EH (cell line): ENCODE data around the gene LMNTD2.
A peak's percentile ranks its signal among the peaks of the same experiment; 100 is the strongest.
"Not testable (repeated sequence)": the region's sequence is repeated elsewhere in the genome, so short reads cannot be mapped to it uniquely, and the experiment has no call there.

Experiments
- DNase-seq: peaks from one replicate; pipeline ENCODE4 v3.0.0-alpha.2; 2015; ENCODE audit warnings: low read depth

The LMNTD2 gene

GRCh38 chr11:532986-533585 is 27.5 kb downstream of the LMNTD2 start:
- DNase-seq, result no peak

- DNase-seq, result no peak
These were observed 28.0 kb downstream of the LMNTD2 start for GRCh38 chr11:532527-532985.

DNA sequence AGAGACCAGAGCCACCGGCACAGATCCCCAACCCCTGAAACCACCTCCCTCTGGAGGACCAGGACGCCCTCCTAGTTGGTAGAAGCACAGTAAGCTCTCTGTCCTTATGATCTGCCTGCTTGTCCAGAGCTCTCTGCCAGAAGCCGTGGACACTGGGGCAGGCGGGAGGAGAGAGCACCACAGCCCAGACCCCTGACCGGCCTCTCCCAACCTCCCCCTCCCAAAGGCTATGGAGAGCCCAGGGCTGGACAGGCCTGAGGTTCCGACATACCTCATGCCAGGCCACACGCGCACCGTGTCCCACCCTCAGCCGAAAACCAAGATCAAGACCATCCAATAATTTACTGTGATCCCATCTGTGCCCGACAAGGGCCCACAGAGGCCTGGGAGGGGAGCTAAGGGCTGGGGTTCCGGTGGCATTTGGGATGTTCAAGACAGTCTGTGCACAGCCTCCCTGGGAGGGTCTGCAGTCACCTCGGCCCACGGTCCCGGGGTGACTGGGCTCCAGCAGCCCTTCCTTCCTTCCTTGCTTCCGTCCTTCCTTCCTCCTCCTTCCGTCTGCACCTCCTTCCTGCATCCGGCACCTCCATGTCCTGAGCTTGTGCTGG is 28.5 kb downstream of the LMNTD2 start:
- DNase-seq, result no peak

GRCh38 chr11:530960-531831 is 29.3 kb downstream of the LMNTD2 start:
- DNase-seq, result no peak

GRCh38 chr11:529728-530411 is 30.7 kb downstream of the LMNTD2 start:
- no peak for DNase-seq

DNA sequence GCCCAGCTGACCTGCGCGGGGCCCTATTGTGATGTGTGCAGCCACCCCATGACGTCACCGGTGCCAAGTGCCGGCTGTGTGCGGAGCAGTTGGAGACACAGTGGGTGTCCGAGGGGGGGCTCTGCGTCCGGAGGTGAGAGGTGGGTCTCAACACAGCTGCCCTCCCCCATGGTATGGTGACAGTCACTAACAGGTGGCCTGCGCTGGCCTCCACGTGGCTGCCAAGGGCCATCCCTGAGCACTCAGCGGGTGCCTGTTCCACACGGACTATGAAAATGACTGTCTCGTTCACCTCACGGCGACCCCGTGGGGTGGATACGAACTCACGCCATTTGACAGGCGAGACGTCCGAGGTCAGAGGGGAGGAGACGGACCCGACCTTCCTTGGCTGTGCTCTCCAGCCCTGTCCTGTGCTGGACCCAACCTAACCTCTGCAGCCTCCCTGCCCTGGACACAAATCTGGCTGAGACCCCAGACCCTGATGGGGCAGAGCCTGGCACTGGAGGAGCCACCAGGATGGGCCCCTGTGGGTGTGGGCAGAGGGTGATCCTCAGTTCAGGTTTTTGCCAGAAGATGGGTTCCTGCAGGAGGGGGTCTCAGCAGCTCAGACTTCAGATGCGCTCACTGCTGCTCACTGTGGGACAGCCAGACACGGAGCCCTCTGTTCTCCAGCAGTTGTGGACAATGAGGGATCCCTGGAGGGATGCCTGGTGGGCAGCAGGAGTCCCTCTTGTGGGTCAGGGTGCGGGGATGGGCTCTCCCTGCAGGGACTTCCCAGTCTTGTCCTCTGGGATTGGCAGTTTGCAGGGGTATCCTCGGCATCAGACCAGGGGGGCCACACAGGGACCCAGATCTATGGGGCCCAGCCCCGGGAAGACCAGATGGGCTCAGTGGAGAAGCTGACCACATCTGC is 31.5 kb downstream of the LMNTD2 start:
- DNase-seq, result no peak

DNA sequence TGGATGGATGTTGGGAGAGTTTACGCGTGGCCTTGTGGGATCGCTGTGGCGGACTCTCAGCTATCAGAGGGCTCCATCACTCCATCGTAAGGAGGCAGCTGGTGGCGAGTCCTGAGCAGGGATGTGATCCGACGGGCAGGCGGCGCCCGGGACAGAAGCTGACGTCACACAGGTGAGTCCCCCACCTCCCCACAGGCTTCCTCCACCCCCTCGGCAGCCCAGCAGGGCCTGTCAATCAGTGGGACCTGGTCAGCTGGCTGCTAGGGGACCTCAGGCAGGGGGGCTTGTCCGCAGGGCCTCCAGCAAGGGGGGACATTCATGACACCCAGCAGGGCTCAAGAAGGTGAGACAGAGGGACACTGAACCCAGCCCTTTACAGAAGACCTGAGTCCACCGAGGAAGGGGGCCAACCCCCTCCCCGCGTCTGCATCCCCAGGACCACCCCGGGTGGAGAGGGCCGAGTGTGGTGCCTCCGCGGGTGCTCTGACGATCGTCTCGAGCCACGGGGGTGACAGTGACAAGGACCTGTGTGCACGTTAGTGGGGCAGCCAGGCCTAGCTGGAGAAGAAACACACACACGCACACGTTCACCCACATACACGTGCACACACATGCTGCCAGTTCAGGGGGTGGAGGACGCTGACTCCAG is 32.2 kb downstream of the LMNTD2 start:
- DNase-seq, result no peak

DNA sequence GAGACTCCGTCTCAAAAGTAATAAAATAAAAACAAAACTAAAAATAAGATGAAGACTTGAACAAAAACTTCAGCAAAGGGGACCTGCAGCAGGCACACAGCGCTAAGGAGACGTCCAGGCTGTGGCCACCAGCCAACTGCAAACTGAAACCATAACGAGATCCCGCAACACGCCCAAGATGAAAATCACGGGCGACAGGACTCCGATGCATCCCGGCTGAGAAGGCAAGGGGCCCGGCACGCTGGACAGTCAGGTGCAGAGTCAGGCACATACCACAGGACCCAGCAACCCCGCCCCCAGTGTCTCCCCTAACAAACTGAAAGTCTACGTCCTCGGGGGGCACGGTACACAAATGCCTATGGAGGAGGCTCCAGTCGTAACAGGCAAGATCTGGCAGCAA is 34.3 kb downstream of the LMNTD2 start:
- DNase-seq, result no peak

- DNase-seq, result no peak
These were observed 39.3 kb downstream of the LMNTD2 start for GRCh38 chr11:521177-521688.

DNA sequence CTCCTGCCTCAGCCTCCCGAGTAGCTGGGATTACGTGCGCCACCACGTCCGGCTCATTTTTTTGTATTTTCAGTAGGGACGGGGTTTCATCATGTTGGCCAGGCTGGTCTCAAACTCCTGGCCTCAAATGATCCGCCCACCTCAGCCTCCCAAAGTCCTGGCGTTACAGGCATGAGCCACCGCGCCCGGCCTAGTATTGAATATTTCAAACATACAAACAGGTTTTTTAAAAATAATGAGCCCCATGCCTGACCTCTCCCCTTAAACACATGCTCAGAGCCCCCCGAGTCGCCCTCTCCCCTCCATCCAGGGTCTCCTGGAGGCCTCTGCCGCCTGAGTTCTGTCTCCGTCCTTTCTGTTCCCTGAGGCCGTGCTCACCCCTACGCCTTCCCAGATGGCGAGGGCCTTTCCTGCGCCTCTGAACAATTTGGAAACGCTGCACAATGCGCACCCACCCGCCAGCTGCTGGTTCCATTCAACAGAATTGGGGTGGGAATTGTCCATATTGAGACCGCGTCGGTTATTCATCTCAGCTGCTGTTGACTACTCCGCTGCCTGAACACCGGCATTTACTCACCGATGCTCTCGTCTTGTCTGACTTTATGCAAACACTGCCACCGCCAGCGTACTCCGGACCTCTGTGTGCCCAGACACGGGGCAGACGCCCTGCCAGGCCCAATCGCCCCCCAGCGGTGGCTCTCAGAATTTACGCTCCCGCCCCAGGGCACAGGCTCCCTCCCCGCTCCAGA is 39.9 kb downstream of the LMNTD2 start:
- no peak for DNase-seq

DNA sequence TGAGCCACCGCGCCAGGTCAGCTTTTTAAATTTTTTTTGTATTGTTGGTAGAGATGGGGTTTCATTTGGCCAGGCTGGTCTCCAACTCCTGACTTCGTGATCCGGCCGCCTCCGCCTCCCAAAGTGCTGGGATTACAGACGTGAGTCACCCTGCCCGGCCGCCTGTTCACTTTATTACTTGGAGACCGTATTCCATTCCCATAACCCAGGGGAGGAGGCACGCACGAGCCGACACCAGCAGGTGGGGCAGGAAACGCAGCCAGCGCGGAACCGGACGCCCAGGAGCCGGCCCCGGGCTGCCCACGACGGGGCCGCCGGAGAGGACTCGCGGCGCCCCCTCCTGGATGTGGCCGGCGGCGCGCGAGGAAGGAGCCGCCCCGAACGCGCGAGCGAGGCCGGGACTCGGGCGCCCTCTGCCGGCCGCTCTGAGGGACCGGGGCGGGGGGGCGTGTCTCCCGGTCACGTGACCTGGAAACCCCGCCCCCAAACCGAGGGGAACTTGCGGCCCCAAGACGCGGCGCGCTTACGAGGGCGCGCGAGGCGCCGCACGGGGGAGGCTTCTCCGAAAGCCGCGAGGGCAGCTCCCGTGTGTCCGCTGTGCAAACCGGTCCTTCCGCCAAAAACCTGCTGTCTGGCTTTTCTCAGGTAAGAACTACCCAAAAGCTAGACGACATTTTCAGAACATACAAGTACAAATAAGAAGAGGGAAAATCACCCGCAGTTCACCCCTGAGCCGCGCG is 41.9 kb downstream of the LMNTD2 start:
- peak; percentile 99 for DNase-seq

- DNase-seq, result not testable (repeated sequence)
These were observed 43.4 kb downstream of the LMNTD2 start for GRCh38 chr11:516918-517685.

- no peak for DNase-seq
These were observed 44.1 kb downstream of the LMNTD2 start for GRCh38 chr11:516400-516799.

GRCh38 chr11:515131-515530 is 45.4 kb downstream of the LMNTD2 start:
- DNase-seq, result no peak

DNA sequence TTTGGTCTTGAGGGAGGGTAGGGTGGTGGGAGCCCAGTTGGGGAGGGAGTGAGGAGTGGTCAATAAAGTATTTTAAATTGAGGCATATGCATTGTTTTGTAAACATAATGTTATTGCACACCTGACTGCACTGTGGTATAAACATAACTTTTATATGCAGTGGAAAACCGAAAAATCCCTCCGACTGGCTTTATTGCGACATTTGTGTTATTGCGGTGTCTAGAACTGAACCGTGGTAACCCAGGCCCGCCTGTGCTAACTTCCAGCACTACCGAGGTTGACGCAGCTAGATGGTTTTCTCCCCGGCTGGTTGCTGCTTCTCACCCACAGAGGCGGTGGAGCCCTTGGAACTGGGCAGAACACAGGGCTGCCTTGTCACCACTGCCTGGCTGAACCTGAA is 45.9 kb downstream of the LMNTD2 start:
- DNase-seq, result no peak

DNA sequence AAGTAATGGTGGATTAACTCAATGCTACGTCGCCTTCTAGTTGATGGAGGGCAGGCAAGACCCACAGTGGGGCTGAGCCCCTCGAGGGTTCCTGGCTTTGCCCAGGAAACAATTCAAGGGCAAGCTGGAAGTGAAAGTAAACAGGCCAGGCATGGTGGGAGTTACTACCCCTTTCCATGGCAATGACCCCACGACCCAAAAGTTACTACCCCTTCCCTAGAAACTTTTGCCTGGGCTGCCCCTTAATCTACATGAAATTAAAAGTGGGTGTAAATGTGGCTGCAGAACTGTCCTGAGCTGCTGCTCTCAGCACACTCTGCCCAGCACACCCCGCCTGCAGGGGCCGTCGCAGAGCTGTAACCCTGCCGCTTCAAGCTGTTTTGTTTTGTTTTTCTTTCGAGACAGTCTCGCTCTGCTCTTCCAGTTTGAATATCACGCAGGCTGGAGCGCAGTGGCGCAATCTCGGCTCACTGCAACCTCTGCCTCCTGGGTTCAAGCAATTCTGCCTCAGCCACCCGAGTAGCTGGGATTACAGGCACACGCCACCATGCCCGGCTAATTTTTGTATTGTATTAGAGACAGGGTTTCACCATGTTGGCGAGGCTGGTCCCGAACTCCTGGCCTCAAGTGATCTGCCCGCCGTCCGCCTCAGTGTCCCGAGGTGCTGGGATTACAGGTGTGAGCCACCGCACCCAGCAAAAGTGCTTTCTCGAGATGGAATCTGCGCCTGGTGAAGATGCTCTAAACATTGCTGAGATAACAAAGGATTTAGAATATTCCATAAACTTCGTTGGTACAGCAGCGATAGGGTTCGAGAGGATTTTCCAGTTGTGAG is 47.6 kb downstream of the LMNTD2 start:
- DNase-seq, result no peak

GRCh38 chr11:508956-509355 is 51.6 kb downstream of the LMNTD2 start:
- no peak for DNase-seq
